K562 (cell line): ENCODE results near the gene PCP2. TPM values are rescaled to one million over a fixed set of nuclear protein-coding genes. Genes with fewer than 3 reads are reported as not detected.

Experiments
- CXXC5 ChIP-seq: fragments of 250-450 bp; sonication (Bioruptor Pico); IDR thresholded peaks from 2 replicates; pipeline ENCODE4 v1.8.0; 2022; ENCODE audit warnings: inconsistent platforms, mild to moderate bottlenecking, moderate library complexity
- DIDO1 ChIP-seq: fragments of 450-650 bp; IDR thresholded peaks from 2 replicates; pipeline ENCODE4 v1.6.1; 2016; ENCODE audit warnings: low read depth, missing biosample characterization, missing genetic modification characterization
- EP400 ChIP-seq: fragments of 450-650 bp; IDR thresholded peaks from 2 replicates; pipeline ENCODE4 v1.6.1; 2017; ENCODE audit warnings: antibody characterized with exemption, mild to moderate bottlenecking, moderate library complexity
- MGA ChIP-seq: fragments of 450-650 bp; IDR thresholded peaks from 2 replicates; pipeline ENCODE4 v1.6.1; 2016; ENCODE audit warnings: mild to moderate bottlenecking, moderate library complexity
- NELFE ChIP-seq: IDR thresholded peaks from 2 replicates; pipeline ENCODE4 v1.6.1; 2011; ENCODE audit warnings: mild to moderate bottlenecking; ENCODE audit not compliant: insufficient read depth, insufficient read length
- NR3C1 ChIP-seq: sonication (generic); formaldehyde crosslinking; IDR thresholded peaks from 2 replicates; pipeline ENCODE4 v1.8.1; 2022; ENCODE audit warnings: missing genetic modification reagents
- SFPQ ChIP-seq: fragments of 200-400 bp; formaldehyde crosslinking; IDR thresholded peaks from 2 replicates; pipeline ENCODE4 v1.6.1; 2017; ENCODE audit warnings: mild to moderate bottlenecking, low read depth, low read length, moderate library complexity
- SMARCA4 ChIP-seq: fragments of 450-650 bp; IDR thresholded peaks from 2 replicates; pipeline ENCODE4 v1.6.1; 2016
- ZNF121 ChIP-seq: sonication (generic); formaldehyde crosslinking; conservative IDR thresholded peaks from 2 replicates; pipeline ENCODE4 v1.8.0; 2022; ENCODE audit warnings: missing genetic modification reagents
- ZNF224 ChIP-seq: sonication (generic); formaldehyde crosslinking; IDR thresholded peaks from 2 replicates; pipeline ENCODE4 v1.8.0; 2022; ENCODE audit warnings: mild to moderate bottlenecking, missing genetic modification reagents
- polyA plus RNA-seq, 8 experiments: library from polyadenylated mRNA; depleted of rRNA in 4 of 8; stranded (reverse) in 5 of 8; unstranded in 3 of 8; fragments of >200 nt; fragmentation: Nextera tagmentation in 2 of 8; fragmentation: Illumina TruSeq in 1 of 8; extraction: Ambion mirVana in 2 of 8; extraction: Trizol in 1 of 8; gene quantifications; 2 replicates each; pipeline versions ENCODE4 v1.2.1 to v1.2.3, GENCODE V29; 2011 to 2014; ENCODE audit warnings: inconsistent platforms in 1 of 8, missing spikeins in 1 of 8
- total RNA-seq, 7 experiments: library from RNA; depleted of rRNA in 6 of 7; stranded (reverse); fragments of >200 nt in 6 of 7; fragmentation: Illumina TruSeq in 2 of 7; extraction: Trizol in 2 of 7; gene quantifications; 2 replicates each; pipeline versions ENCODE4 v1.2.1 to v1.2.3, GENCODE V29; 2011 to 2021; ENCODE audit warnings: low replicate concordance in 1 of 7
- TF ChIP-seq, protein P1 (sequence below), 2 experiments: fragments of 150-350 bp in 1 of 2; IDR thresholded peaks; 2 replicates each; pipeline ENCODE4 v1.6.1; 2012 to 2016; ENCODE audit warnings: low read depth in 2 of 2, low read length in 2 of 2, mild to moderate bottlenecking in 1 of 2, moderate library complexity in 1 of 2

The PCP2 gene
- total and polyA plus RNA-seq, 9 of the 15 experiments (the other 6 are each of a cell fraction or from before 2014, with no cell fraction given), result 0.17 to 1.3 (median 0.49) TPM; not detected in 3

DNA sequence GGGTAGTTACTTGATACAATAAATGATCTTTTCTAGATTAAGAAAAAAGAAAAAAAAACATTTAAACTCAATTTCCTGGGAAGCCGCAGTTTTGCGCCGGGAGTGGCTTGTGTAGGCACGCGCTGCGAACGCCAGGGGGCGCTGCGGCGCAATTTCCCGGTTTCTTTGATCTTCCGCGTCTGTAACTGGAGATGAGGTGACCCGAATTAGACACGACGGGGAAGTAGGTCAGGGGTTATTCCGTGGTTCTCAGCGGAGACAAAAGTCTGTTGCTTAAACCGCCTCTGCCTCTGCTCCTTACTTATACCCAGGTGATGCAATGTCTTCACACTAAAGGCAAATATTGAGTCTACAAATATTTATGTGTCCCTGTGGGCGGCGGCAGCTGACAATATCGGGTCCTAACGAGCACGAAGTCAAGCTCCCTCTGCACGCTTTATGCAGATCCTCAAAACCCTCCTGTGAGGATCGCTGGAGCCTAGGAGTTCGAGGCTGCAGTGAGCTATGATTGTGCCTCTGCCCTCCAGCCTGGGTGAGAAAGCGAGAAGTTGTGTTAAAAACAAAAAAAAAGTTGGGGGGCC, 18.6 kb upstream of the PCP2 start (continued):
- no peak for TF ChIP-seq ZNF121 (CRISPR knock-in tag)
- peak; percentile 42; the same call in 1 of the 2 replicates for TF ChIP-seq EP400
- TF ChIP-seq ZNF224 (CRISPR knock-in tag), result no peak
- TF ChIP-seq NR3C1 (CRISPR knock-in tag), result no peak
- TF ChIP-seq CXXC5 (CRISPR knock-in tag), result peak; percentile 92
- peak; percentile 81; the same call in 1 of the 2 replicates for TF ChIP-seq SMARCA4
- TF ChIP-seq MGA, result peak; percentile 95
- TF ChIP-seq, protein P1, sequence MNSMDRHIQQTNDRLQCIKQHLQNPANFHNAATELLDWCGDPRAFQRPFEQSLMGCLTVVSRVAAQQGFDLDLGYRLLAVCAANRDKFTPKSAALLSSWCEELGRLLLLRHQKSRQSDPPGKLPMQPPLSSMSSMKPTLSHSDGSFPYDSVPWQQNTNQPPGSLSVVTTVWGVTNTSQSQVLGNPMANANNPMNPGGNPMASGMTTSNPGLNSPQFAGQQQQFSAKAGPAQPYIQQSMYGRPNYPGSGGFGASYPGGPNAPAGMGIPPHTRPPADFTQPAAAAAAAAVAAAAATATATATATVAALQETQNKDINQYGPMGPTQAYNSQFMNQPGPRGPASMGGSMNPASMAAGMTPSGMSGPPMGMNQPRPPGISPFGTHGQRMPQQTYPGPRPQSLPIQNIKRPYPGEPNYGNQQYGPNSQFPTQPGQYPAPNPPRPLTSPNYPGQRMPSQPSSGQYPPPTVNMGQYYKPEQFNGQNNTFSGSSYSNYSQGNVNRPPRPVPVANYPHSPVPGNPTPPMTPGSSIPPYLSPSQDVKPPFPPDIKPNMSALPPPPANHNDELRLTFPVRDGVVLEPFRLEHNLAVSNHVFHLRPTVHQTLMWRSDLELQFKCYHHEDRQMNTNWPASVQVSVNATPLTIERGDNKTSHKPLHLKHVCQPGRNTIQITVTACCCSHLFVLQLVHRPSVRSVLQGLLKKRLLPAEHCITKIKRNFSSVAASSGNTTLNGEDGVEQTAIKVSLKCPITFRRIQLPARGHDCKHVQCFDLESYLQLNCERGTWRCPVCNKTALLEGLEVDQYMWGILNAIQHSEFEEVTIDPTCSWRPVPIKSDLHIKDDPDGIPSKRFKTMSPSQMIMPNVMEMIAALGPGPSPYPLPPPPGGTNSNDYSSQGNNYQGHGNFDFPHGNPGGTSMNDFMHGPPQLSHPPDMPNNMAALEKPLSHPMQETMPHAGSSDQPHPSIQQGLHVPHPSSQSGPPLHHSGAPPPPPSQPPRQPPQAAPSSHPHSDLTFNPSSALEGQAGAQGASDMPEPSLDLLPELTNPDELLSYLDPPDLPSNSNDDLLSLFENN (IDR thresholded peaks at IDR 0.05; ENCODE audit: low read depth in 2 of 2, low read length in 2 of 2), result no peak
- no peak for TF ChIP-seq DIDO1 (tag)
- TF ChIP-seq SFPQ, result no peak
- TF ChIP-seq NELFE, result no peak
